HEK293 (cell line): ENCODE results near the gene DNAJB5.

ENCODE experiments used
- CTCF ChIA-PET: fragments of 350-600 bp; formaldehyde crosslinking; extraction: SDS; loops from one replicate; lab custom pipeline; 2021; ENCODE audit warnings: antibody characterized with exemption; lab: Yijun Ruan, JAX
- POLR2A ChIA-PET: fragments of 300-600 bp; formaldehyde crosslinking; extraction: SDS; loops from one replicate; lab custom pipeline; 2020; ENCODE audit warnings: antibody characterized with exemption, inconsistent platforms; lab: Yijun Ruan, JAX
- H3K27ac ChIP-seq: fragments of 200-500 bp; sonication (Bioruptor generic); 2 replicates; pipeline ENCODE4 v1.5.1; 2014; ENCODE audit warnings: low read depth, low read length, control low read depth, inconsistent platforms; ENCODE audit errors: extremely low read depth
- H3K36me3 ChIP-seq, 2 experiments: fragments of 200-500 bp in 1 of 2; sonication (Bioruptor generic) in 1 of 2; 1 replicate in 1 of 2; 2 replicates in 1 of 2; pipeline ENCODE4 v1.5.1; 2014 to 2017; ENCODE audit warnings: inconsistent platforms in 2 of 2, low read length in 2 of 2; ENCODE audit not compliant: control insufficient read depth in 2 of 2, insufficient read depth in 1 of 2
- H3K4me1 ChIP-seq: fragments of 200-500 bp; sonication (Bioruptor generic); 2 replicates; pipeline ENCODE4 v1.5.1; 2014; ENCODE audit warnings: mild to moderate bottlenecking, low read length, inconsistent platforms; ENCODE audit not compliant: control insufficient read depth, insufficient read depth
- H3K4me3 ChIP-seq: 2 replicates; pipeline ENCODE4 v1.5.1; 2011; ENCODE audit warnings: low read depth, mild to moderate bottlenecking, control low read depth, low read length, moderate library complexity
- H3K9me3 ChIP-seq: fragments of 200-500 bp; sonication (Bioruptor generic); 2 replicates; pipeline ENCODE4 v1.5.1; 2014; ENCODE audit warnings: low read depth, low read length, inconsistent platforms; ENCODE audit not compliant: control insufficient read depth, insufficient read depth
- GLIS2 ChIP-seq: fragments of 450-650 bp; formaldehyde crosslinking; IDR thresholded peaks from 2 replicates; pipeline ENCODE4 v1.5.1; 2016; ENCODE audit warnings: missing biosample characterization, missing genetic modification characterization
- SETDB1 ChIP-seq: IDR thresholded peaks from one replicate; pipeline ENCODE4 v1.6.1; 2017; ENCODE audit warnings: mild to moderate bottlenecking, low read length, moderate library complexity, mixed read lengths; ENCODE audit not compliant: insufficient read length
- SP3 ChIP-seq: fragments of 450-650 bp; formaldehyde crosslinking; IDR thresholded peaks from 2 replicates; pipeline ENCODE4 v1.5.1; 2016; ENCODE audit warnings: missing biosample characterization, missing genetic modification characterization
- SP7 ChIP-seq: fragments of 450-650 bp; formaldehyde crosslinking; IDR thresholded peaks from 2 replicates; pipeline ENCODE4 v1.5.1; 2016; ENCODE audit warnings: missing biosample characterization, missing genetic modification characterization
- TCF7L2 ChIP-seq: IDR thresholded peaks from 2 replicates; pipeline ENCODE4 v1.6.1; 2011; ENCODE audit warnings: low read depth, mild to moderate bottlenecking, inconsistent platforms, low read length, moderate library complexity, borderline replicate concordance
- YY2 ChIP-seq: fragments of 450-650 bp; formaldehyde crosslinking; IDR thresholded peaks from 2 replicates; pipeline ENCODE4 v1.5.1; 2016; ENCODE audit warnings: missing biosample characterization, missing genetic modification characterization
- ZFP3 ChIP-seq: fragments of 450-650 bp; formaldehyde crosslinking; IDR thresholded peaks from 2 replicates; pipeline ENCODE4 v1.5.1; 2016; ENCODE audit warnings: low read depth, missing biosample characterization, missing genetic modification characterization
- ZNF121 ChIP-seq: fragments of 450-650 bp; formaldehyde crosslinking; IDR thresholded peaks from 2 replicates; pipeline ENCODE4 v1.5.1; 2016; ENCODE audit warnings: missing biosample characterization, missing genetic modification characterization
- ZNF292 ChIP-seq: fragments of 450-650 bp; formaldehyde crosslinking; IDR thresholded peaks from 2 replicates; pipeline ENCODE4 v1.5.1; 2016; ENCODE audit warnings: low read depth, missing biosample characterization, missing genetic modification characterization, borderline replicate concordance
- ZNF37A ChIP-seq: fragments of 450-650 bp; IDR thresholded peaks from 2 replicates; pipeline ENCODE4 v1.5.1; 2018; ENCODE audit warnings: missing biosample characterization, missing genetic modification characterization
- ZNF423 ChIP-seq: fragments of 450-650 bp; formaldehyde crosslinking; IDR thresholded peaks from 2 replicates; pipeline ENCODE4 v1.5.1; 2016; ENCODE audit warnings: missing biosample characterization, missing genetic modification characterization
- ZNF555 ChIP-seq: fragments of 450-650 bp; formaldehyde crosslinking; conservative IDR thresholded peaks from 2 replicates; pipeline ENCODE4 v1.5.1; 2017; ENCODE audit warnings: missing biosample characterization, mild to moderate bottlenecking, missing genetic modification characterization, inconsistent platforms
- ZNF664 ChIP-seq: fragments of 450-650 bp; formaldehyde crosslinking; IDR thresholded peaks from 2 replicates; pipeline ENCODE4 v1.5.1; 2016; ENCODE audit warnings: missing biosample characterization, missing genetic modification characterization
- TF ChIP-seq, protein P1 (sequence below): fragments of 450-650 bp; formaldehyde crosslinking; conservative IDR thresholded peaks from 2 replicates; pipeline ENCODE4 v1.5.1; 2016; ENCODE audit warnings: low read depth, missing biosample characterization, missing genetic modification characterization
- TF ChIP-seq, protein P2 (sequence below): fragments of 450-650 bp; formaldehyde crosslinking; IDR thresholded peaks from 2 replicates; pipeline ENCODE4 v1.5.1; 2016; ENCODE audit warnings: missing biosample characterization, missing genetic modification characterization, borderline replicate concordance
- TF ChIP-seq, protein P3 (sequence below): fragments of 450-650 bp; formaldehyde crosslinking; IDR thresholded peaks from 2 replicates; pipeline ENCODE4 v1.5.1; 2016; ENCODE audit warnings: missing biosample characterization, missing genetic modification characterization

Gene DNAJB5

DNA sequence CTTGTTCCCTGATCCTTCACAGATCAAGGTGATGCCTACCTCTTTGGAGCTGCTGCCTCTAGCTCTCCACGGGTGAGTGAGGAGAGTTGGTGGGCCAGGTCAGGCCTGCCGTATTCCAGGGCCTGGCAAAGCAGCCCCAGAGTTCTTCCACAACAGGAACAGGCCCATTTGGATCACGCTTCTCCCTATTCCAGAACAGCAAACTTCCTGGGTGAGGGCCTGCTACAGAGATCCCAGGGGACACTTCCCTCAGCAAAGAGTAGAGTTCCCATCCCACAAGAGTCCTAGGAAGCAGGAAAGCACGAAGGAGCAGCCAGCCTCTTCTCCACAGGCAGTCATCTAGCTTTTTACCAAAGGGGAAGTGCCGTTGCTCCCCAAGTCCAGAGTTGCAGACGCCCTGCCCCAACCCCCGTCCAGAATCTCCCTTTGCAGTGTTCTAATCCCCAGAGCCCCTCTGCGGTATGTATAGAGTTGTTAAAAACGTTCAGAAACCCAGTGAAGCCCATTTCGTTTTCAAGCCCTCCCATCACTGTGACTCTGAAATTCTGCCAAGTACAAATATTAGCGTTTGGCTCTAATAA, 9.3 kb upstream of the DNAJB5 start:
- Histone ChIP-seq H3K4me3 (no peak overlapping the region), H3K36me3 (no peaks in the 10 kb centered on the region), H3K9me3 (no peaks in the 10 kb centered on the region), H3K27ac (no peak overlapping the region), H3K4me1 (no peaks in the 10 kb centered on the region)
- POLR2A ChIA-PET = no interaction called here
- CTCF ChIA-PET = interaction anchor here (0.9 to 7.1 kb wide), 3 partner anchors 12 to 219 kb away, joined by 3 to 124 read pairs (median 5); a partner anchor contains a TSS
- TF ChIP-seq, protein P1, sequence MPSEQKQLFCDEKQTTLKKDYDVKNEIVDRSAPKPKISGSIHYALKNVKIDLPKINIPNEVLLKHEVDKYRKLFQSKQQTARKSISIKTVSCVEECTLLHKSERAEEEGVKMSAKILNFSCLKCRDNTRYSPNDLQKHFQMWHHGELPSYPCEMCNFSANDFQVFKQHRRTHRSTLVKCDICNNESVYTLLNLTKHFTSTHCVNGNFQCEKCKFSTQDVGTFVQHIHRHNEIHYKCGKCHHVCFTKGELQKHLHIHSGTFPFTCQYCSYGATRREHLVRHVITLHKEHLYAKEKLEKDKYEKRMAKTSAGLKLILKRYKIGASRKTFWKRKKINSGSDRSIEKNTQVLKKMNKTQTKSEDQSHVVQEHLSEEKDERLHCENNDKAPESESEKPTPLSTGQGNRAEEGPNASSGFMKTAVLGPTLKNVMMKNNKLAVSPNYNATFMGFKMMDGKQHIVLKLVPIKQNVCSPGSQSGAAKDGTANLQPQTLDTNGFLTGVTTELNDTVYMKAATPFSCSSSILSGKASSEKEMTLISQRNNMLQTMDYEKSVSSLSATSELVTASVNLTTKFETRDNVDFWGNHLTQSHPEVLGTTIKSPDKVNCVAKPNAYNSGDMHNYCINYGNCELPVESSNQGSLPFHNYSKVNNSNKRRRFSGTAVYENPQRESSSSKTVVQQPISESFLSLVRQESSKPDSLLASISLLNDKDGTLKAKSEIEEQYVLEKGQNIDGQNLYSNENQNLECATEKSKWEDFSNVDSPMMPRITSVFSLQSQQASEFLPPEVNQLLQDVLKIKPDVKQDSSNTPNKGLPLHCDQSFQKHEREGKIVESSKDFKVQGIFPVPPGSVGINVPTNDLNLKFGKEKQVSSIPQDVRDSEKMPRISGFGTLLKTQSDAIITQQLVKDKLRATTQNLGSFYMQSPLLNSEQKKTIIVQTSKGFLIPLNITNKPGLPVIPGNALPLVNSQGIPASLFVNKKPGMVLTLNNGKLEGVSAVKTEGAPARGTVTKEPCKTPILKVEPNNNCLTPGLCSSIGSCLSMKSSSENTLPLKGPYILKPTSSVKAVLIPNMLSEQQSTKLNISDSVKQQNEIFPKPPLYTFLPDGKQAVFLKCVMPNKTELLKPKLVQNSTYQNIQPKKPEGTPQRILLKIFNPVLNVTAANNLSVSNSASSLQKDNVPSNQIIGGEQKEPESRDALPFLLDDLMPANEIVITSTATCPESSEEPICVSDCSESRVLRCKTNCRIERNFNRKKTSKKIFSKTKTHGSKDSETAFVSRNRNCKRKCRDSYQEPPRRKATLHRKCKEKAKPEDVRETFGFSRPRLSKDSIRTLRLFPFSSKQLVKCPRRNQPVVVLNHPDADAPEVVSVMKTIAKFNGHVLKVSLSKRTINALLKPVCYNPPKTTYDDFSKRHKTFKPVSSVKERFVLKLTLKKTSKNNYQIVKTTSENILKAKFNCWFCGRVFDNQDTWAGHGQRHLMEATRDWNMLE (tag by site-specific recombination) = no peak
- no peak for TF ChIP-seq ZNF37A (tag by site-specific recombination)
- TF ChIP-seq YY2 (tag by site-specific recombination) = no peak
- TF ChIP-seq, protein P2, sequence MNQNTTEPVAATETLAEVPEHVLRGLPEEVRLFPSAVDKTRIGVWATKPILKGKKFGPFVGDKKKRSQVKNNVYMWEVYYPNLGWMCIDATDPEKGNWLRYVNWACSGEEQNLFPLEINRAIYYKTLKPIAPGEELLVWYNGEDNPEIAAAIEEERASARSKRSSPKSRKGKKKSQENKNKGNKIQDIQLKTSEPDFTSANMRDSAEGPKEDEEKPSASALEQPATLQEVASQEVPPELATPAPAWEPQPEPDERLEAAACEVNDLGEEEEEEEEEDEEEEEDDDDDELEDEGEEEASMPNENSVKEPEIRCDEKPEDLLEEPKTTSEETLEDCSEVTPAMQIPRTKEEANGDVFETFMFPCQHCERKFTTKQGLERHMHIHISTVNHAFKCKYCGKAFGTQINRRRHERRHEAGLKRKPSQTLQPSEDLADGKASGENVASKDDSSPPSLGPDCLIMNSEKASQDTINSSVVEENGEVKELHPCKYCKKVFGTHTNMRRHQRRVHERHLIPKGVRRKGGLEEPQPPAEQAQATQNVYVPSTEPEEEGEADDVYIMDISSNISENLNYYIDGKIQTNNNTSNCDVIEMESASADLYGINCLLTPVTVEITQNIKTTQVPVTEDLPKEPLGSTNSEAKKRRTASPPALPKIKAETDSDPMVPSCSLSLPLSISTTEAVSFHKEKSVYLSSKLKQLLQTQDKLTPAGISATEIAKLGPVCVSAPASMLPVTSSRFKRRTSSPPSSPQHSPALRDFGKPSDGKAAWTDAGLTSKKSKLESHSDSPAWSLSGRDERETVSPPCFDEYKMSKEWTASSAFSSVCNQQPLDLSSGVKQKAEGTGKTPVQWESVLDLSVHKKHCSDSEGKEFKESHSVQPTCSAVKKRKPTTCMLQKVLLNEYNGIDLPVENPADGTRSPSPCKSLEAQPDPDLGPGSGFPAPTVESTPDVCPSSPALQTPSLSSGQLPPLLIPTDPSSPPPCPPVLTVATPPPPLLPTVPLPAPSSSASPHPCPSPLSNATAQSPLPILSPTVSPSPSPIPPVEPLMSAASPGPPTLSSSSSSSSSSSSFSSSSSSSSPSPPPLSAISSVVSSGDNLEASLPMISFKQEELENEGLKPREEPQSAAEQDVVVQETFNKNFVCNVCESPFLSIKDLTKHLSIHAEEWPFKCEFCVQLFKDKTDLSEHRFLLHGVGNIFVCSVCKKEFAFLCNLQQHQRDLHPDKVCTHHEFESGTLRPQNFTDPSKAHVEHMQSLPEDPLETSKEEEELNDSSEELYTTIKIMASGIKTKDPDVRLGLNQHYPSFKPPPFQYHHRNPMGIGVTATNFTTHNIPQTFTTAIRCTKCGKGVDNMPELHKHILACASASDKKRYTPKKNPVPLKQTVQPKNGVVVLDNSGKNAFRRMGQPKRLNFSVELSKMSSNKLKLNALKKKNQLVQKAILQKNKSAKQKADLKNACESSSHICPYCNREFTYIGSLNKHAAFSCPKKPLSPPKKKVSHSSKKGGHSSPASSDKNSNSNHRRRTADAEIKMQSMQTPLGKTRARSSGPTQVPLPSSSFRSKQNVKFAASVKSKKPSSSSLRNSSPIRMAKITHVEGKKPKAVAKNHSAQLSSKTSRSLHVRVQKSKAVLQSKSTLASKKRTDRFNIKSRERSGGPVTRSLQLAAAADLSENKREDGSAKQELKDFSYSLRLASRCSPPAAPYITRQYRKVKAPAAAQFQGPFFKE = no peak
- TF ChIP-seq ZNF292 (tag by site-specific recombination) = no peak
- TF ChIP-seq TCF7L2 = no peak
- TF ChIP-seq ZNF555 (tag by site-specific recombination) = no peak
- no peak for TF ChIP-seq SP7
- TF ChIP-seq ZFP3 = no peak
- TF ChIP-seq SP3 (tag by site-specific recombination) = no peak
- TF ChIP-seq, protein P3, sequence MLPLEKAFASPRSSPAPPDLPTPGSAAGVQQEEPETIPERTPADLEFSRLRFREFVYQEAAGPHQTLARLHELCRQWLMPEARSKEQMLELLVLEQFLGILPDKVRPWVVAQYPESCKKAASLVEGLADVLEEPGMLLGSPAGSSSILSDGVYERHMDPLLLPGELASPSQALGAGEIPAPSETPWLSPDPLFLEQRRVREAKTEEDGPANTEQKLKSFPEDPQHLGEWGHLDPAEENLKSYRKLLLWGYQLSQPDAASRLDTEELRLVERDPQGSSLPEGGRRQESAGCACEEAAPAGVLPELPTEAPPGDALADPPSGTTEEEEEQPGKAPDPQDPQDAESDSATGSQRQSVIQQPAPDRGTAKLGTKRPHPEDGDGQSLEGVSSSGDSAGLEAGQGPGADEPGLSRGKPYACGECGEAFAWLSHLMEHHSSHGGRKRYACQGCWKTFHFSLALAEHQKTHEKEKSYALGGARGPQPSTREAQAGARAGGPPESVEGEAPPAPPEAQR (tag by site-specific recombination) = no peak
- TF ChIP-seq ZNF664 (tag by site-specific recombination) = no peak
- no peak for TF ChIP-seq SETDB1
- no peak for TF ChIP-seq ZNF121 (tag by site-specific recombination)
- TF ChIP-seq ZNF423 (tag by site-specific recombination) = no peak
- TF ChIP-seq GLIS2 (tag by site-specific recombination) = no peak
